Cardiac fibroblast (primary cell): ENCODE measurements around the gene SFRP5.

Experiments
- DNase-seq, 2 donors: peaks; one replicate each; pipeline versions ENCODE4 v3.0.0 to v3.0.0-alpha.2; 2010; ENCODE audit warnings: low read depth in 2 of 2
- H3K4me3 ChIP-seq, 2 donors: replicated peaks in 1 of 2; 1 replicate in 1 of 2; 2 replicates in 1 of 2; pipeline ENCODE4 v1.5.1; 2011; ENCODE audit warnings: low read depth in 2 of 2, low read length in 2 of 2, mild to moderate bottlenecking in 2 of 2, moderate library complexity in 1 of 2
- CTCF ChIP-seq: IDR thresholded peaks from one replicate; pipeline ENCODE4 v1.5.1; 2011; ENCODE audit warnings: low read depth, mild to moderate bottlenecking, low read length, inconsistent platforms

The SFRP5 gene

GRCh38 chr10:97812696-97813095, 40.9 kb upstream of the SFRP5 start:
- no peak for TF ChIP-seq CTCF
- H3K4me3 ChIP-seq, result no peak overlapping the region
- DNase-seq, result no peak

GRCh38 chr10:97811958-97812357, 40.2 kb upstream of the SFRP5 start:
- TF ChIP-seq CTCF, result no peak
- H3K4me3 ChIP-seq, result no peak overlapping the region
- DNase-seq, result no peak

- no peak for TF ChIP-seq CTCF
- no peak overlapping the region for H3K4me3 ChIP-seq
- DNase-seq, result peak in 1 of 2 donors; percentile 17
Measured at GRCh38 chr10:97810446-97810845, 38.6 kb upstream of the SFRP5 start.

- H3K4me3 ChIP-seq, result no peak overlapping the region
- TF ChIP-seq CTCF, result no peak
- DNase-seq, result no peak
Measured at GRCh38 chr10:97805949-97806348, 34.1 kb upstream of the SFRP5 start.

GRCh38 chr10:97805096-97805884, 33.5 kb upstream of the SFRP5 start:
- TF ChIP-seq CTCF, result no peak
- no peak for DNase-seq
- no peak overlapping the region for H3K4me3 ChIP-seq

- TF ChIP-seq CTCF, result no peak
- DNase-seq, result no peak
- no peak overlapping the region for H3K4me3 ChIP-seq
Measured at GRCh38 chr10:97801422-97801821, 29.6 kb upstream of the SFRP5 start.

- no peak overlapping the region for H3K4me3 ChIP-seq
- no peak for TF ChIP-seq CTCF
- DNase-seq, result no peak
Measured at GRCh38 chr10:97800474-97800873, 28.7 kb upstream of the SFRP5 start.
